Pancreas (tissue), 10 donors: ENCODE measurements around the gene PARD3. TPM values are rescaled to one million over a fixed set of nuclear protein-coding genes. Genes with fewer than 3 reads are reported as not detected.

ENCODE experiments used
- ATAC-seq, 4 donors: fragments of 200-7000 bp; cut with Tn5 transposase; one replicate each; pipeline versions ENCODE4 v1.8.0 to v1.9.1; 2020; ENCODE audit warnings: mild to moderate bottlenecking in 4 of 4, moderate library complexity in 4 of 4
- DNase-seq, 6 donors: peaks; one replicate each; pipeline ENCODE4 v3.0.0-alpha.2; 2020
- FAIRE-seq: peaks from 2 replicates; lab custom pipeline; 2012; peaks lifted over from hg19 to GRCh38; lab: Jason Lieb, UNC
- H3K27ac ChIP-seq, 4 donors: fragments of 200-600 bp; sonication (generic); 1 replicate in 3 of 4; 2 replicates in 1 of 4; pipeline versions ENCODE4 v1.5.0 to v1.8.0; 2020
- H3K27me3 ChIP-seq, 4 donors: fragments of 200-600 bp; one replicate each; pipeline ENCODE4 v1.8.0; 2021
- H3K36me3 ChIP-seq, 3 donors: fragments of 200-600 bp; sonication (generic) in 1 of 3; one replicate each; pipeline versions ENCODE4 v1.5.0 to v1.8.0; 2020 to 2021
- H3K4me1 ChIP-seq, 3 donors: fragments of 200-600 bp; one replicate each; pipeline ENCODE4 v1.8.0; 2021
- H3K4me3 ChIP-seq, 4 donors: fragments of 200-600 bp; sonication (generic) in 2 of 4; one replicate each; pipeline versions ENCODE4 v1.5.0 to v1.8.0; 2020 to 2021
- H3K9me3 ChIP-seq, 4 donors: fragments of 200-600 bp; one replicate each; pipeline ENCODE4 v1.8.0; 2021
- WGBS, 2 donors: extraction: QIAGEN DNeasy Blood & Tissue Kit; methylation state at CpG; one replicate each; pipeline ENCODE4 v1.1.7; 2013; 5-methylcytosine and 5-hydroxymethylcytosine counted together
- intact Hi-C, 3 donors: fragments of 100-400 bp; cut with DNase I; formaldehyde crosslinking; loops; one replicate each; pipeline versions ENCODE4 v1.11.1 to v1.14.2; 2022
- polyA plus RNA-seq, 2 donors: library from polyadenylated mRNA; stranded (reverse); fragments of 200-250 nt; gene quantifications; one replicate each; pipeline ENCODE4 v1.2.3, GENCODE V29; 2013
- total RNA-seq, 6 donors: library from RNA; stranded (reverse); fragmentation: NEBNext Ultra II Directional in 4 of 6; extraction: Animal tissue kit (Norgen Biotek cat#: 25700) in 4 of 6; gene quantifications; one replicate each; pipeline versions ENCODE4 v1.2.1 to v1.2.4, GENCODE V29; 2021 to 2023
- TF ChIP-seq, protein P1 (sequence below), 4 donors: fragments of 200-600 bp; sonication (generic) in 3 of 4; IDR thresholded peaks; one replicate each; pipeline versions ENCODE4 v1.5.0 to v1.8.0; 2021; ENCODE audit warnings: antibody characterized with exemption in 4 of 4
- donor health status: healthy with polysubstance abuse.
- donor health status: DM: no; HTN: no; CAD: no; lungs with moderate emphysema.
- donor health status: DM: no; HTN: no; CAD: no.
- donor health status: control.
- donor health status: control.
- donor health status: Bipolar disorder and iron deficiency.
- donor health status: DM: yes; HTN: yes; CAD: no.
- donor health status: DM: no; HTN: no; CAD: no.
- donor health status: DM: no; HTN: no; CAD: no.
- donor health status: DM: yes; HTN: yes; CAD: no.

The PARD3 gene
- total and polyA plus RNA-seq, 8 donors = 12.8 to 32.3 (median 23.4) TPM

DNA sequence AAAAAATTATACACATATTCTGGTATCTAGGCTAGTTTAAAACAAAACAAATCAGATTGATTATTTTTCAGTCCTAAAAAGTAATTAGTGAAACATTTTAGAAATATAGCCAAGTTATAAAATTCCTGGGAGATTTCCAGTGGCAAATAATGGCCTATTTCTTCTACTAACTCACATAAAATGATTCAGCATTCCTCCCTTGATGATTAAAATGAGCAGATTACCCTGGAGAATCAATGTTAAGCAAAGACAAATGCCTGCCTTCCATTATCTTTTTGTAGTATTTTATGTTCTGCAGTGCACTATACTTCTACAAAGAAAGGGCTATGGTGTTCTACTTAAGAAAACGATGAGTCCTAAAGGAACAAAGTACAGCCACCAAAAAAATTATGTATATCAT is 53.6 kb downstream of the PARD3 start:
- H3K27me3 ChIP-seq = no peaks in the 10 kb centered on the region
- no peak overlapping the region for H3K4me3 ChIP-seq
- DNase-seq (no peak), ATAC-seq (no peak), FAIRE-seq (no peak)
- WGBS, 2 donors = 57 to 64% methylated on average over 1 of the region's 1 CpG
- H3K27ac ChIP-seq = no peak overlapping the region
- intact Hi-C loops = loop anchor here in 1 of 3 donors (10.0 kb wide), 1 partner anchor 87 kb away; no protein-coding TSS in a partner anchor
- H3K36me3 ChIP-seq = no peaks in the 10 kb centered on the region
- peaks cover 22 to 26% (median 23%) of the 10 kb centered on the region in 3 donors for H3K4me1 ChIP-seq
- H3K9me3 ChIP-seq = no peaks in the 10 kb centered on the region
- TF ChIP-seq, protein P1, sequence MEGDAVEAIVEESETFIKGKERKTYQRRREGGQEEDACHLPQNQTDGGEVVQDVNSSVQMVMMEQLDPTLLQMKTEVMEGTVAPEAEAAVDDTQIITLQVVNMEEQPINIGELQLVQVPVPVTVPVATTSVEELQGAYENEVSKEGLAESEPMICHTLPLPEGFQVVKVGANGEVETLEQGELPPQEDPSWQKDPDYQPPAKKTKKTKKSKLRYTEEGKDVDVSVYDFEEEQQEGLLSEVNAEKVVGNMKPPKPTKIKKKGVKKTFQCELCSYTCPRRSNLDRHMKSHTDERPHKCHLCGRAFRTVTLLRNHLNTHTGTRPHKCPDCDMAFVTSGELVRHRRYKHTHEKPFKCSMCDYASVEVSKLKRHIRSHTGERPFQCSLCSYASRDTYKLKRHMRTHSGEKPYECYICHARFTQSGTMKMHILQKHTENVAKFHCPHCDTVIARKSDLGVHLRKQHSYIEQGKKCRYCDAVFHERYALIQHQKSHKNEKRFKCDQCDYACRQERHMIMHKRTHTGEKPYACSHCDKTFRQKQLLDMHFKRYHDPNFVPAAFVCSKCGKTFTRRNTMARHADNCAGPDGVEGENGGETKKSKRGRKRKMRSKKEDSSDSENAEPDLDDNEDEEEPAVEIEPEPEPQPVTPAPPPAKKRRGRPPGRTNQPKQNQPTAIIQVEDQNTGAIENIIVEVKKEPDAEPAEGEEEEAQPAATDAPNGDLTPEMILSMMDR (IDR thresholded peaks at IDR 0.05) = no peak

DNA sequence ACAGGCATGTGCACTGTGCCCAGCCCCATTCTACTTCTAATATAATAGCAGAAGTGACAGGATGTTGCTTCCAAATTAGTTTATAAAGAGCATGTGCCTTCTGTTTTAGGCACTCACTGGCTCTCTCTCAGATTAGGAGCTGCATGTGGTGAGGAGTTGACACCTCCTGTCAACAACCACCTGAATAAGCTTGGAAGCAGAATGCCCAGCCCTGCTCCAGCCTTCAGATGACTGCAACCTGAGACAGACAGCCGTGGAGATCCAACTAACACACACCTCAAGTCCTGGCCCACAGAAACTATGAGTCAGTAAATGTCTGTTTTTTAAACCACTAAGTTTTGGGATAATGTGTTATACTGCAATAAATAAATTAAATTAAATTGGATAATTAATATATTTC is 54.5 kb downstream of the PARD3 start:
- no peaks in the 10 kb centered on the region for H3K9me3 ChIP-seq
- no peak for FAIRE-seq
- no peak for DNase-seq
- no peaks in the 10 kb centered on the region for H3K27me3 ChIP-seq
- H3K36me3 ChIP-seq = no peaks in the 10 kb centered on the region
- TF ChIP-seq, protein P1 (IDR thresholded peaks at IDR 0.05) = no peak
- H3K27ac ChIP-seq = no peak overlapping the region
- intact Hi-C loops = loop anchor here in 1 of 3 donors (10.0 kb wide), 1 partner anchor 86 kb away; no protein-coding TSS in a partner anchor
- ATAC-seq = peak in 3 of 4 donors; percentile 25 to 40 (median 30)
- 46 to 48% methylated on average over 1 of the region's 1 CpG for WGBS, 2 donors
- no peak overlapping the region for H3K4me3 ChIP-seq
- peaks cover 14 to 18% (median 15%) of the 10 kb centered on the region in 3 donors for H3K4me1 ChIP-seq

DNA sequence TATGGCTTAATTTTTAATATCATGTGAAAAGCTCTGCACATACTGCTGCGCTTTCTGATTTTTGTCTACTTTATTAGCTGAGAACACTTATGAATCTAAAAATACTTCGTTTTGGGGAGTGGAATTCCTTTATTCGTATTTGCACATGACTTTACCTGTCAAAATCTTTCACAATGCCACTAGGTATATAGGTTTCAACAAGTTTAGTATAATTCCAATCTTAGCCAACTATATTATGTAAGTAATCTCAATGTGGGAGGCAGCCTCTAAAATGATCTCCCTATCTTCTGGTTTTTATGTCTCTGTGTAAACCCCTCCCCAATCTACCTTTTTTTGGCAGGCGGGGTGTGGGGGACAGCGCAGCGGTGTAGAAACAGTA is 55.3 kb downstream of the PARD3 start:
- ATAC-seq (no peak), DNase-seq (no peak), FAIRE-seq (no peak)
- no peak overlapping the region for H3K27ac ChIP-seq
- H3K9me3 ChIP-seq = no peaks in the 10 kb centered on the region
- WGBS, 2 donors = 80 to 90% methylated on average over 6 of the region's 6 CpGs
- peaks cover 13 to 15% (median 15%) of the 10 kb centered on the region in 3 donors for H3K4me1 ChIP-seq
- no peaks in the 10 kb centered on the region for H3K27me3 ChIP-seq
- intact Hi-C loops = loop anchor here in 1 of 3 donors (10.0 kb wide), 1 partner anchor 85 kb away; no protein-coding TSS in a partner anchor
- no peak overlapping the region for H3K4me3 ChIP-seq
- TF ChIP-seq, protein P1 (IDR thresholded peaks at IDR 0.05) = no peak
- H3K36me3 ChIP-seq = no peaks in the 10 kb centered on the region

GRCh38 chr10:34759161-34759836 is 55.8 kb downstream of the PARD3 start:
- ATAC-seq (no peak), DNase-seq (no peak), FAIRE-seq (no peak)
- 87 to 88% methylated on average over 9 of the region's 9 CpGs for WGBS, 2 donors
- TF ChIP-seq, protein P1 (IDR thresholded peaks at IDR 0.05) = no peak
- intact Hi-C loops = no loop called here
- H3K27me3 ChIP-seq = no peaks in the 10 kb centered on the region
- H3K36me3 ChIP-seq = no peaks in the 10 kb centered on the region
- H3K27ac ChIP-seq = no peak overlapping the region
- no peak overlapping the region for H3K4me3 ChIP-seq
- H3K4me1 ChIP-seq = peaks cover 10 to 17% (median 12%) of the 10 kb centered on the region in 3 donors
- no peaks in the 10 kb centered on the region for H3K9me3 ChIP-seq

DNA sequence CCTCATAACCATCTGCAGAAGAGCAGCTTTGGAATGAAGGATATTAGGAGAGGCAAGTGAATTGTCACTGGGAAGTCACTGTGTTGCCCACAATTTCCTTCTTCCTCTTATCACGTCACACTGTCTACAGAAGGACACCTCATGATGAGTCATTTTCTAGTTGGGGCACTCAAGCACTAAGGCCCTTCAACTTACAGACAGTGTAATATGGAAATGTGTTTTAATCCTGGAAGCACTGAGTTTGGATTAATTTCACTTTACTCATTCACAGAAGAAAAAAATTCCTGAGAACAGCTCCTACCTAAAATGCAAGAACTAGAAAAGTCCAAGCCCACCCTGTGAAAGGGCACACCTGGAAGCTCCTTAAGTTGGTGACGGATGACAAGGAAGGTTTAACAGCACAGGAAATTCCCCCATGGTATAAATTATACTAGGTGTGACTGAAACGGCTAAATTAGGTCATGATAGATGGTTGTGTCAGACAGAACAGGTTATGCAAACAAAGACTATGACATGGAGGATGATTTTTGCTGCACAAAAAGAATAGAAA is 56.6 kb downstream of the PARD3 start:
- H3K4me3 ChIP-seq = no peak overlapping the region
- DNase-seq (no peak), ATAC-seq (peak in 3 of 4 donors; percentile 49 to 80 (median 55)), FAIRE-seq (no peak)
- 53 to 54% methylated on average over 3 of the region's 3 CpGs for WGBS, 2 donors
- H3K27me3 ChIP-seq = no peaks in the 10 kb centered on the region
- H3K4me1 ChIP-seq = peaks cover 5 to 18% (median 15%) of the 10 kb centered on the region in 3 donors
- H3K36me3 ChIP-seq = no peaks in the 10 kb centered on the region
- H3K9me3 ChIP-seq = no peaks in the 10 kb centered on the region
- intact Hi-C loops = no loop called here
- TF ChIP-seq, protein P1 (IDR thresholded peaks at IDR 0.05) = no peak
- peak overlapping the region in 1 of 4 donors; percentile 39 for H3K27ac ChIP-seq
